CD4-positive, alpha-beta T cell treated with Interleukin-6 for 4 hours (primary cell): ENCODE data around the gene MLIP.
"Not testable (repeated sequence)": the region's sequence is repeated elsewhere in the genome, so short reads cannot be mapped to it uniquely, and the experiment has no call there.

Experiments used
- DNase-seq: peaks from one replicate; pipeline ENCODE4 v3.0.0-alpha.2; 2020; ENCODE audit warnings: mixed read lengths

Gene MLIP

DNA sequence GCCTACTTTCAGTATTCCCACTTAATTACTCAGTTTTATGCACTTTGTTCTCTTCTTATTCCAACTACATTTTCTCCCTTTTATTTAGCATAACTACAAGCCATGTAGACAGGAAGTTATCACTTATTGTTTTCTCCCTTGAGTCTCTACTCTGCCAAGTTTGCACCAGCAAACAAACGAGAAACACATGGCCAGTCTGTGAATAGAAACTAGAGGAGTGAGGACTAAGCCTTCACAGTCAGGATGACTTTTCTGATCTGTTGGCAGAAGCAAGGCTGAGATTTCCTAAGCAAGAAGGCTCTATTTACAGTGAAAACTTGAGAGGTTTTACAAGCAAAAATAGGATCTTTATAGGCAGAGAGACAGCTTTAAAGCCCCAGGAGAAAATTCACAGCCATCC, 127.2 kb downstream of the MLIP start:
- no peak for DNase-seq

DNA sequence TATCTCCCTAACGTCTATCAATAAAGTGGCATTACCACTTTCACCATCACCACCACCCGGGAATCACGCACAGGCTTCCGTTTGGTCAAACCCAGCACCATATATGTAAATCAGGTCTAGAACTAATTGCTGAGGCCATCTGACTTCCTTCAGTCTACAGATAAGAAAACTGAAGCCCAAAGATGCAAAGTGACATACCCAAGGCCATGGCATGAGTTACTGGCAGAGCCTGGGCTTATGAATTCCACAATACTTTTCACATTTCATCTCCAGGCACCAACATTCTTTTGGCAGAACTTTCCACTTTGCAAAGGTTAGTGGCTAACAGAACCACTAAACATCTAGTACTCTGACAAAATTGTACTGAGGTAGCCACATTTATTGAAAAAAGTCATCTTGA, 132.5 kb downstream of the MLIP start:
- no peak for DNase-seq

- DNase-seq: no peak
These were observed 133.2 kb downstream of the MLIP start for GRCh38 chr6:54244430-54244829.

DNA sequence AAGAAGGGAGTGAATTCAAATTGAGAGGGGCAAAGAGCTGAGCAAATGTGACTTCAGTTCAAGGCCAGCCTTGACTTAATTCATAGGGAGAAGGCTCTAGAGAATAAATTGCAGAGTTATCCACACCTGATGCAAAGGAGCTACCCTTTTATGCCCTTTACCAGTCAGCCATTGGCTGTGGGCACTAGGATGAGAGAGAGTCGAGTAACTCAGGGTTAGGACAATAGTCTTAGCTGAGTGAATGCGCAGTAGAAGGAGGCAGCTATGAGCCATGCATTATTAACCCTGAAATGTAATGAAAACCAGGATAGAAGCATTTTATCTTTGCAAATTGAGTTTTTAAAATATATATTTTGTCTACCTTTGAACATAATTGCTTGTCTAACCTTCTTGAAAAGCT, 134.0 kb downstream of the MLIP start:
- DNase-seq: no peak

DNA sequence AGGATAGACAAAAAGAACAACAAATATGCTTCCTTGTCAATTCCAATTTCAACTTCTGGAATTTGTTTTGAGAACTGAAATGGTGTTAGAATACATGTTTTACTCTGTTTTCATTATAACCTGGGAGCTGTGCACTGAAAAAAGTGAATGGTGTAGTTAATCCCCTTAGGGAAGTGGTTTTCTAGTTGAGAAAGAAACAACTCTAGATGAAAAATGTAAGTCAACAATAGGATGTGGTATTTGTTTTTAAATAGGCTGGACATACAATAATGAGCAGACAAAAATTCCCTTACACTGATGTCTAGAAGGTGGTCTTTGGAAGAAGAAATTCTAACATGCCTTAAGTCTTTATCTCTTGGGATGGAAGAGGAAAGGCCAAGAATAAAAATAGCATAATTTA, 137.1 kb downstream of the MLIP start:
- no peak for DNase-seq

GRCh38 chr6:54248994-54249393, 137.8 kb downstream of the MLIP start:
- DNase-seq: no peak

GRCh38 chr6:54249812-54250211, 138.6 kb downstream of the MLIP start:
- not testable (repeated sequence) for DNase-seq

DNA sequence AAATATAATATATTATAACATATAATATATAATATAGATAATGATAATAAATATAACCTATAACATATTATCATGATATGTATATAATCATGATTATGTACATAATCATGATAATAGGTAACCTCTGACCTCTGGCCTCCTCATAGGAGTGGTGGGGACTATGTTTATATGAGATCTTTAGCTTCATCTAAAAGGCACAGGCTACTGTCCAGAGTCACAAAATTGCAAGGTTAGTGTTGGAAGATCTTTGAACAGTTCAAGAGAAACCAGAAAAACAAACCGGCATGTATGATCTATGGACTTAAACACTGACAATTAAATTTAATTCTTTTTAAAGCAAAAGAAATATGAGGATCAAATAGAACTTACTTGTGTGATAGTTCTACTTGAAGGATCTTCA, 141.3 kb downstream of the MLIP start:
- DNase-seq: no peak

DNA sequence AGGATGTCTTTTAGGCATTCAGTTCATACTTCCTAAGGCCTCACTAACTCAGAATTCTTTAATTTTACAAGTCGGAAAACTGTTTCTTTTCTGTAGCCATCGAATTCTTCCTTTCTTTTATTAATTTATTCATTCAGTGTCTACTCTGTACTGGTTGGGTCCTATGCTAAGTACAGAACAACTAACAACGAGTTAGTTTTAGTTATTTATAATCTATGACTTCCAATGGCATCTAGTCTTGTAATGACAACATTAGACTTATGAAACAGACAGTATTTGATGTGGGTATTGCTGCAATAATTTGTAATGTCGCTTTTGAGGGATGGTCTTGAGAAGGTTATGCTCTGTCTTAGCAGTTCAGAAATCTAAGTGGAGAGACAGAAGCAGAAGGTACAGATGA, 141.7 kb downstream of the MLIP start:
- DNase-seq: no peak

DNA sequence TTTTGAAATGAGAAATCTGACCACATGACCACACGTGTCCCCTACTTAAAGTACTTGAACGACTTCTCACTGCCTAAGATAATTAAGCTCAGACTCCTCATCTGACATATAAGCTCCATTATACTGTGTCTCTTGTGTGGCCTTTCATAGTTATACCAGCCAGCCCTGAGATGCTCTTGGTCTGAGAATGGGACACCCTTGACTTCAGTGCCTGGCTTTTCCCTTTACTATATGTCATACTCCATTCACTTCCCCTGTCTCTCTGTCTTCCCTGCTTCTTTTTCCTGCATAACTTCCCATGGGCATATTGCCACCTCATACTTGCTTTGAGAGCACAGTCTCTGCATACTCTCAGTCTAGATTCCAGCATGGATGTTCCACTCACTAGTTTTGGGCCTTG, 143.6 kb downstream of the MLIP start:
- no peak for DNase-seq

DNA sequence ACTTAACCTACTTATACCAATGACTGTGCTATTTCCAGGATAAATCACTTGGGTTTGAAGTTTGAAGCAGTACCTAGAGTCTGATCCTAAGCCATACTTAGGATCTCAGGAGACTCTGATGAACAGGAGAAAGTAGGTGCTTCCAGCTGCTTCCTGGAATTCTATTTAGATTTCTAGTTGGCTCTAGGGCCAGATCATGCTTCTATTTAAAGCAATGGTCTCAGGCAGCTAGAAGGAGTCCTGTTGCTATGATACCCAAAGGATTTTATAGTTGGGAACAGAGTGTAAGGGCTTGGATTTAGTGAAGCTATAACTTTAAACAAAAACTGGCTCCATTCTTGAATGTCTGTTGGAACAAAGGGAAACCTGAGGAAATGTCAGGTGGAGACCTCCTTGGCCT, 144.6 kb downstream of the MLIP start:
- no peak for DNase-seq

DNA sequence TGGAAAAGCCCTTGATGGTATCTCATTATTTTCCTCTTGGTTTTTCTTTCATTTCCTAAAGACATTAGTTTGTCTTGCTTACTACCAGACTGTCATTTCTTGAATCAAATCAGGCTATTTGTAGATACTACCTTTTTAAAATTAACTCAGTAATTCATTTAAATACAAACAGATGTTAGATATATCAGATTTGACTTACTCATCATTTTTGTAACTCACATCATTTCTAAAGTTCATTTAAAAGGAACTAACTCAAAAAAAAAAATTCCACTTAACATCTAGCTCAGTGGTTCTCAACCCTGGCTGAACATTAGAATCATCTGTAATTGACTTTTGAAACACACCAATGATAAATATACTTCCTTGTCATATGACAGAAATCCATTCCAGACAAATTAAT, 148.8 kb downstream of the MLIP start:
- DNase-seq: no peak

DNA sequence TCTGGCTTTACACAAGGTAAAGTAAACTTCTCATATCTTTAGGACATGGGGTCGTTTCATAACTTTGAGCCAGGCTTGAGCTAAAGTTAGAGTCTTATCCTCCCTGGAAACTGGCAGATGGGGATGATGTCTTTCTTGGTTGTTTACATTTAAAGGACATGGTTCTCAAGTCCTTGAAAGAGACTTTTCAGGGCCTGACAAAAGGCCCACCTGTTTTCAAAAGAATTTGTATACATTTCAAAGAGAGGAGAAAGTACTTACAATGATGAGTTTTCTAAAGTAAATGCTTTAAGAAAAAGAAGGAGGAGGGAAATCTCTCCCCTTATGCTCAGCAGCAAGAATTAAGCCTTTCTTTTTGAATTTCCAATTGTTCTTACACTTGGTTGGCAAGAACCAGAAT, 151.3 kb downstream of the MLIP start:
- no peak for DNase-seq

DNA sequence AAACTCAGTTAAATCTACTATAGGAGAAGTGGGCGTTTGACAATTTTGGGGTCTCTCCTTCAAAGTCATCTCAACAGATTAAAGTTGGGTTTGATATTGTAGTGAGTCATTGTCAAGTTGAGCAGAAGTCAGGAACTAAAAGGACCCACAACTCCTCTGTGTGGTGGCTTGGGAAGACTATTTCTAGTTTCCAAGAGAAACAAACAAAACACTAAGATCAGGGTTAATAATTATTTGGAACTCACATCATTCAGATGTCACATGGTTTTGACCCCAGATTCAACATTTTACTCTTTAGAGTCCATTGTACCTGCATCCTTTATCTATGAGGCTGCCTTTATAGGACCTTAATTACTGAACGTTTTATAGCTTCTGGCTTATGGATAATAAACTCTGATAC, 151.7 kb downstream of the MLIP start:
- DNase-seq: no peak

GRCh38 chr6:54264581-54265272, 153.5 kb downstream of the MLIP start:
- DNase-seq: no peak

- DNase-seq: no peak
These were observed 155.2 kb downstream of the MLIP start for GRCh38 chr6:54266400-54266923.

- DNase-seq: no peak
These were observed 156.6 kb downstream of the MLIP start for GRCh38 chr6:54267798-54268197.

GRCh38 chr6:54273214-54273820, 162.1 kb downstream of the MLIP start:
- no peak for DNase-seq

GRCh38 chr6:54274383-54274782, 163.1 kb downstream of the MLIP start:
- no peak for DNase-seq

GRCh38 chr6:54282186-54282585, 170.9 kb downstream of the MLIP start:
- DNase-seq: no peak

DNA sequence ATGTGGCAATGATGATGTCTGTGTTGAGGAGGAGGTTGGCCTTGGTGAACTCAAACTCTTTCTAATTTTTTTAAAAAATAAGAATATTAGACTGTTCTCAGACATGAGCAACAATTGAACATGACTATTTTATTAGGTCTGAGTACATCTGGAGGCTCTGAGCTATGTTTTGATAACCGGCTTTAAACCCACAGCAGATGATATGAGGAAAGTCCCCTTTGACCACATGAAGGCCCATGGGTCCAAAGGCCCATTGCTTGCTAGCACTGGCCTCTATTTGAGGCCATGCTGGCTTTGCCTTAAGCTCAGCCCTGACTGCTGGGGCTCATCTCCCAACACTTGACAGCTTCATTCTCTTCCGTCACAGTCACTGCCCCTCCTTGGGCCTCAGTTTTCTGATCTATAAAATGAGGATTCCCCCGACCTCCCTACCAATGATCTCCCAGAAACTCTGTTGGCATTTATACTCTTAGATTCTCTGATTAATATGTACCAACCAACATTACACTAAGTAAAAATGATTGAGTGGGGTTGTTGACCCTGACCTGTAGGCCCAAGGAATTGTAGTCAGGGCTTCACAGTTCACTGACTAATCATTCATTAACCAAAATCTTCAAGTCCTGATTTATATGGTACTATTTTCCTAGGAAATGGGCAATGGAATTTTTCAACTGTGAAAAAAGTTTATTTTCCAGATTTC, 173.1 kb downstream of the MLIP start:
- no peak for DNase-seq

- no peak for DNase-seq
These were observed 174.4 kb downstream of the MLIP start for GRCh38 chr6:54285595-54285994.

GRCh38 chr6:54286141-54286540, 174.9 kb downstream of the MLIP start:
- no peak for DNase-seq

- DNase-seq: no peak
These were observed 177.2 kb downstream of the MLIP start for GRCh38 chr6:54288474-54288873.
